Measurements from ENCODE around the gene AMN1.

GRCh38 chr12:31644536-31644935 is 84.3 kb downstream of the AMN1 start:
- TF ChIP-seq EZH2 (IDR thresholded peaks at IDR 0.05; ENCODE audit: low read length) = no peak
- TF ChIP-seq, protein P1, sequence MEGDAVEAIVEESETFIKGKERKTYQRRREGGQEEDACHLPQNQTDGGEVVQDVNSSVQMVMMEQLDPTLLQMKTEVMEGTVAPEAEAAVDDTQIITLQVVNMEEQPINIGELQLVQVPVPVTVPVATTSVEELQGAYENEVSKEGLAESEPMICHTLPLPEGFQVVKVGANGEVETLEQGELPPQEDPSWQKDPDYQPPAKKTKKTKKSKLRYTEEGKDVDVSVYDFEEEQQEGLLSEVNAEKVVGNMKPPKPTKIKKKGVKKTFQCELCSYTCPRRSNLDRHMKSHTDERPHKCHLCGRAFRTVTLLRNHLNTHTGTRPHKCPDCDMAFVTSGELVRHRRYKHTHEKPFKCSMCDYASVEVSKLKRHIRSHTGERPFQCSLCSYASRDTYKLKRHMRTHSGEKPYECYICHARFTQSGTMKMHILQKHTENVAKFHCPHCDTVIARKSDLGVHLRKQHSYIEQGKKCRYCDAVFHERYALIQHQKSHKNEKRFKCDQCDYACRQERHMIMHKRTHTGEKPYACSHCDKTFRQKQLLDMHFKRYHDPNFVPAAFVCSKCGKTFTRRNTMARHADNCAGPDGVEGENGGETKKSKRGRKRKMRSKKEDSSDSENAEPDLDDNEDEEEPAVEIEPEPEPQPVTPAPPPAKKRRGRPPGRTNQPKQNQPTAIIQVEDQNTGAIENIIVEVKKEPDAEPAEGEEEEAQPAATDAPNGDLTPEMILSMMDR (optimal IDR thresholded peaks at IDR 0.05 in 1 of 3, IDR thresholded peaks at IDR 0.05 in 1 of 3, conservative IDR thresholded peaks at IDR 0.05 in 1 of 3; ENCODE audit: extremely low read depth in 1 of 3, insufficient read depth in 2 of 3, low read length in 3 of 3) = no peak

Measured in keratinocyte (primary cell).